LNCaP clone FGC (cell line): ENCODE measurements around the gene EXPH5.

ENCODE experiments used
- DNase-seq: peaks from one replicate; pipeline ENCODE4 v3.0.0-alpha.2; 2011; ENCODE audit warnings: low read depth
- H3K4me3 ChIP-seq: 2 replicates; pipeline ENCODE4 v1.5.1; 2011; ENCODE audit warnings: mild to moderate bottlenecking, low read depth, low read length, control low read depth
- TF ChIP-seq, protein P1 (sequence below): IDR thresholded peaks from 2 replicates; pipeline ENCODE4 v1.5.1; 2012; ENCODE audit warnings: mild to moderate bottlenecking; ENCODE audit not compliant: control insufficient read depth, insufficient read depth; ENCODE audit errors: extremely low read depth

EXPH5 gene

DNA sequence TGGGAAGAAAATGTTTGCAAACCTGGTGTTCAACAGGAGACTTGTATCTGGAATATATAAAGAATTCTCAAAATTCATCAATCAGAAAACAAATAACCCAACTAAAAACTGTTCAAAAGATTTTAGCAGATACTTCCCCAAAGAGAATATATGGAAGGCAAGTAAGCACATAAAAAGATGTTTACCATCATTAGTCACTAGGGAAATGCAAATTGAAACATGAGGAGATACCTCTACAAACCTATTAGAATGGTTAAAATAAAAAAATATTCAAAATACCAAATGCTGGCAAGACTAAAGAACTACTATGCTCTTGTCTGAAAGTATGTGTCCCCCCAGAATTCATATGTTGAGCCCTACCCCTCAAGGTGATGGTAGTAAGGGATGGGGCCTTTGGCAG lies 8.6 kb downstream of the EXPH5 start:
- TF ChIP-seq, protein P1, sequence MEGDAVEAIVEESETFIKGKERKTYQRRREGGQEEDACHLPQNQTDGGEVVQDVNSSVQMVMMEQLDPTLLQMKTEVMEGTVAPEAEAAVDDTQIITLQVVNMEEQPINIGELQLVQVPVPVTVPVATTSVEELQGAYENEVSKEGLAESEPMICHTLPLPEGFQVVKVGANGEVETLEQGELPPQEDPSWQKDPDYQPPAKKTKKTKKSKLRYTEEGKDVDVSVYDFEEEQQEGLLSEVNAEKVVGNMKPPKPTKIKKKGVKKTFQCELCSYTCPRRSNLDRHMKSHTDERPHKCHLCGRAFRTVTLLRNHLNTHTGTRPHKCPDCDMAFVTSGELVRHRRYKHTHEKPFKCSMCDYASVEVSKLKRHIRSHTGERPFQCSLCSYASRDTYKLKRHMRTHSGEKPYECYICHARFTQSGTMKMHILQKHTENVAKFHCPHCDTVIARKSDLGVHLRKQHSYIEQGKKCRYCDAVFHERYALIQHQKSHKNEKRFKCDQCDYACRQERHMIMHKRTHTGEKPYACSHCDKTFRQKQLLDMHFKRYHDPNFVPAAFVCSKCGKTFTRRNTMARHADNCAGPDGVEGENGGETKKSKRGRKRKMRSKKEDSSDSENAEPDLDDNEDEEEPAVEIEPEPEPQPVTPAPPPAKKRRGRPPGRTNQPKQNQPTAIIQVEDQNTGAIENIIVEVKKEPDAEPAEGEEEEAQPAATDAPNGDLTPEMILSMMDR = no peak
- DNase-seq = no peak
- no peak overlapping the region for H3K4me3 ChIP-seq

DNA sequence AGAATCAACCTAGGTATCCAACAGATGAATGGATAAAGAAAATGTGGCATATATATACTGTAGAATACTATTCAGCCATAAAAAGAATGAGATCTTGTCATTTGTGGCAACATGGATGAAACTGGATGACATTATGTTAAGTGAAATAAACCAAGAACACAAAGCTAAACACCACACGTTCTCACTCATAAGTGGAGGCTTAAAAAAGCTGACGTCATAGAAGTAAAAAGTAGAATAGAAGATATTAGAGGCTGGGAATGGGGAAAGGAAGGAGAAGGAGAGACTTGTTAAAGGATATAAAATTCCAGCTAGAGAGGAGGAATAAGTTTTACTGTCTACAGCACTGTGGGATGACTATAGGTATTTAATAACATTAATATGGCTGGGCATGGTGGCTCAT lies 12.9 kb downstream of the EXPH5 start:
- no peak overlapping the region for H3K4me3 ChIP-seq
- DNase-seq = no peak
- TF ChIP-seq, protein P1 = no peak

DNA sequence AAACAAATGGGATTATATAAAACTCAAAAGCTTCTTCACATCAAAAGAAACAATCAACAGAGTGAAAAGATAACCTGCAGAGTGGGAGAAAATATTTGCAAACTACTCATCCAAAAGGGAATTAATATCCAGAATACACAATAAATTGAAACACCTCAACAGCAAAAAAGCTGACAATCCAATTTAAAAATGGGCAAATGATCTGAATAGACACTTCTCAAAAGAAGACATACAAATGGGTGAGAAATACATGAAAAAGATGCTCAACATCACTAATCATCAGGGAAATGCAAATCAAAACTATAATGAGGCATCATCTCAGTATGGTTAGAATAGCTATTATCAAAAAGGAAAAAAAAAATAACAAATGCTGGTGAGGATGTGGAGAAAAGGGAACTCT lies 13.5 kb downstream of the EXPH5 start:
- no peak for DNase-seq

DNA sequence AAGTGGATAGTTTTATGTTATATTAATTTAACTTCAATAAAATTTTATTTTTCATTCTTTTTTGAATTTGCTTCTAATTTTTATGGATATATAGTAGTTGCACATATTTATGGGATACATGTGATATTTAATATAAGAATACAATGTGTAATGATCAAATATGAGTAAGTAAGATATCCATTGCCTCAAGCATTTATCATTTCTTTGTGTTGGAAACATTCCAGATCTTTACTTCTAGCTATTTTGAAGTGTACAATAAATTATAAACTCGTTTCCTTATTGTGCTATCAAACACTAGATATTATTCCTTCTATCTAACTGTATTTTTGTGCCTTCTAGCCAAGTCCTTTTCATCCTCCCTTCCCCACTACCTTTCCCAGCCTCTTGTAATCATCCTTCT lies 17.0 kb downstream of the EXPH5 start:
- H3K4me3 ChIP-seq = no peak overlapping the region
- TF ChIP-seq, protein P1 = no peak
- DNase-seq = peak; percentile 56

More for the DNA sequence above, 13.5 kb downstream of the EXPH5 start:
- no peak overlapping the region for H3K4me3 ChIP-seq
- TF ChIP-seq, protein P1 = no peak

DNA sequence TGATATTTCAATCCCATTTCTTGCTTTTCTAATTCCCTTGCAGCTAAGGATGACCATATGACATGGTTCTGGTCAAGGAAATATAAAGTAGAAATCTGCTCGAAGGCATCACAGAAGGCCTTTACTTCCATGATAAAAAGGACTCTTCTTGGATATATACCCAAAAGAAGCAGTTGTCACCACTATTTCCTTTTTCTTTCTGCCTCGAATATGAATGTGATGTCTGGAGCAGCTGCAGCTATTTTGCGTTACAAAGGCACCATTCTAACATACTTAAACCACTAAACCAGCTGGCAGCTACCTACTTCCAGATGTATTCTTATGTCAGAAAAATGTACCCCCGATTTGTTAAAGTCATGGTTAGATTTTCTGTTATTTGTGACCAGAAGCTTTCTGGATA lies 18.9 kb downstream of the EXPH5 start:
- no peak for DNase-seq
- no peak overlapping the region for H3K4me3 ChIP-seq
- TF ChIP-seq, protein P1 = no peak

DNA sequence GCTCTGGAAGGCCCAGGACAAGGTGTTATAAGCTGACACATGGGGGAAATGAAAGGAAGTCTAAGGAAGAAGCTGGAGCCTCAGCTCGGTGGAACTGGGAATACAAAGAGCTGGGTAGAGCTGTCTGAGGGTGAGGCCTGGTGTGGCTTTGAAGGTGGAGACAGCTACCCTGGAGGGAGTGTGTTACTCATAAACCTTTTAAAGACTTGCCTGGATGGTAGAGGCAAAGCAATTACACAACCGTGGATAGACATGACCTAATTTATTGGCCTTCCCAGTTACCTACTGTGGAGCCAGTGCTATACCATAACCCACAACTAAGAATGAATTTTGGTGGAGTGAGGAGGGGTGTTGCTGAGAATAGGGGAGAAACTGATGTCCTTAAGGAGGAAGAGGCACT lies 22.6 kb downstream of the EXPH5 start:
- no peak for DNase-seq
- no peak overlapping the region for H3K4me3 ChIP-seq

DNA sequence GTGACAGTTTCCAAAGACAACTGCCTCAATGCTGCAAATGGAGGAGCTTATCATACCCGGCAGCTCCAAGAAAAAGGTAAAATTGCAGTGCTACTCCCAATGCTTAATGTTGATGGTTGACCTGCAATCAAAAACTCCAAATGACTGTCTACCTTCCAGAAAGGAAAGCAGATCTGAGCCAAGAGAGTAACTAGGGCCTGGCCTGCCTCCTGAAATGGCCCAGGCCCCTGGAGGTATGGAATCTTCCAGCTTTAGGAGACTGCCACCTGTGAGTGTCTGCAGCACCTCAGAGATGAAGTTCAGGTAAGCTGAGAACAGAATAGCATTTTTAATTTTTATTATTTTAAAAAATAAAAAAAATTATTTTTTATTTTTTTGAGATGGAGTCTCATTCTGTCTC lies 23.7 kb downstream of the EXPH5 start:
- no peak overlapping the region for H3K4me3 ChIP-seq
- TF ChIP-seq, protein P1 = no peak
- DNase-seq = no peak

More for the DNA sequence above, 22.6 kb downstream of the EXPH5 start:
- TF ChIP-seq, protein P1 = no peak
